Sciatic nerve (tissue), 2 donors: ENCODE results near the gene CAPN2. TPM values are rescaled to one million over a fixed set of nuclear protein-coding genes. Genes with fewer than 3 reads are reported as not detected.

Experiments used
- ATAC-seq: fragments of 200-7000 bp; cut with Tn5 transposase; one replicate; pipeline ENCODE4 v1.9.1; 2020; ENCODE audit warnings: mild to moderate bottlenecking, moderate library complexity
- DNase-seq: peaks from one replicate; pipeline ENCODE4 v3.0.0-alpha.2; 2020; ENCODE audit warnings: low spot score
- intact Hi-C: fragments of 100-400 bp; cut with DNase I; formaldehyde crosslinking; loops from one replicate; pipeline ENCODE4 v1.14.2; 2022
- total RNA-seq: library from RNA; stranded (reverse); fragmentation: NEBNext Ultra II Directional; extraction: Animal tissue kit (Norgen Biotek cat#: 25700); gene quantifications from one replicate; pipeline ENCODE4 v1.2.1, GENCODE V29; 2021
- donor health status: DM: no; HTN: no; CAD: no.
- donor health status: DM: no; HTN: no; CAD: no.

CAPN2 gene
- total RNA-seq, 1 donor from 2014 or later = 186 TPM

- intact Hi-C loops = no loop called here
- DNase-seq (no peak), ATAC-seq (no peak)
Measured at GRCh38 chr1:223752721-223753515, 40.6 kb downstream of the CAPN2 start.

DNA sequence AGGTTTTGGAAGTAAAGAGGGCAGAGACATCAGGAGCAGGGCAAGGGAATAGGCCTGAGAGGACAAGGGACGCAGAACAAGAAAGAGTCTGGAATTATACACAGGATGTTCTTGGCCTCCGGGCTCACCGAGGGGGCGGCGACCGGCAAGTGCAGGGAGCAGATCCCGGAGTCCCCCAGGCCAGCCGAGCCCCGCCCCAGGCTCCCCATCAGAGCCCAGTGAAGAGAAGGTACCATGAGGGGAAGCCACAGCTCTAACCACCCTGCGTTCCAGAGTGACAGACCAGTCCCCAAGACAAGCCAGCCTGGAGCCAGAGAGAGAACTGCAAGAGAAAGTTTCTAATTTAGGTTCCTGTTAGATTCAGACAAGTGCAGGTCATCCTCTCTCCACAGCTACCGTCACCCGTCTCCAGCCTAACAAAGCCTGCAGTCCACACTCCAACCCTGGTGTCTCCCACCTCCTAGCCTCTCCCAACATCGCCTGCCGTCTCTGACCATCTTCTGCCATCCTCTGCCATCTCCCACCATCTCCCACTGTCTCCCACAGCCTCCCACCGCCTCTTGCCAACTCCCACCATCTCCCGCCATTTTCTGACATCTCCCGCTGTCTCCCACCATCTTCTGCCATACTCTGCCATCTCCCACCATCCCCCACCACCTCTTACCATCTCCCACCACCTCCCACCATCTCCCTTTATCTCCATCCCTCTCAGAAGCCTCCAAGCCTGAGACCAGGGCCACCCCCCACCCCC is 42.5 kb downstream of the CAPN2 start:
- no peak for DNase-seq

GRCh38 chr1:223755432-223755792 is 43.1 kb downstream of the CAPN2 start:
- intact Hi-C loops = no loop called here
- DNase-seq = no peak
- ATAC-seq = no peak

More for the DNA sequence above, 42.5 kb downstream of the CAPN2 start:
- ATAC-seq = no peak
- intact Hi-C loops = no loop called here

DNA sequence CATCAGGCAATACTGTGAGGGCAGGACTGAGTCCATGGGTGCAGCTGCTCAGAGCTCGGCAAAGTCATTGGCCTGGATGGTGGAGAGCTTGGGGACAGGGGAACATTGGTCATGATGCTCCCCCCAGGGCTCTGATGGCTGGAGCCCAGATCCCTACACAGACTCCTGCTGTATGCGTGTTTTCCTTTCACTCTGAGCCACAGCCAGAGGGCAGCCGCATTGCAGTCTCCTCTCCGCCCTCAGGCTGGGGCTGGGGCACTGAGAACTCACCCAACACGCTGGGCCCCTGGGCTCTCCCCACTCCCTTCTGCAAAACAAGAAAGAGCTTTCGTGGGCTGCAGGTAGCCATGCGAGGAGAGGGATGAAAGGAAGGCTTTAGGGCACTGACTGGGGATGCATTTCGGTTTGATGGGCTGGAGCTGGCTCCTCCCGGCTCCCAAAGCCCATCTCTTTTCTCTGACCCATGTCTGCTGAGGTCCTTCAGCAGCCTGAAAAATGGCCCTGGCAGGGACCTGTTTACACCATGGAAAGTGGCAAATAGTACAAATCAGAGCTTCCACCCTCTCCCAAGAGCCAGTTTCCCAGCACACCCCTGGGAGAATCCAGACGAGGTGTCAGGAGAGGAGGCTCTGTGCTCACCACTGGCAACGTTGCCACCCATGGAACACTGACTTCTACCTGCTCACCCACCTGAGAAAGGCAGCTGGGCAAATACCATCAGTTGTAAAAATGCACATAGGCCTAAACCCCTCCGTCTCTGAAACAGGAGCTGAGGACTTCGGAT is 43.8 kb downstream of the CAPN2 start:
- no peak for DNase-seq
- intact Hi-C loops = no loop called here
- ATAC-seq = peak; percentile 85

- intact Hi-C loops = no loop called here
- DNase-seq (no peak), ATAC-seq (no peak)
Measured at GRCh38 chr1:223756806-223757700, 44.7 kb downstream of the CAPN2 start.

DNA sequence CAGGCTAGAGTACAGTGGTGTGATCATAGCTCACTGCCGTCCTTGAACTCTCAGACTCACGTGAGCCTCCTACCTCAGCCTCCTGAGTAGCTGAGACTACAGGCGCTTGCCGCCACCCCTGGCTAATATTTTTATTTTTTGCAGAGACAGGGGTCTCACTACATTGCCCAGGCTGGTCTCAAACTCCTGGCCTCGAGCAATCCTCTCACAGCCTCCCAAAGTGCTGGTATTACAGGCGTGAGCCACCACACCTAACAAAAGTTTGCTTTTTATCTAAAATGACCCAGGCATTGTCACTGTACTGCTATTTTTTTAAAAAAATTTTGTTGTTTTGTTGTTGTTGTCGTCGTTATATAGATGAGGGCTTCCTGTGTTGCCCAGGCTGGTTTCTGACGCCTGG is 46.4 kb downstream of the CAPN2 start:
- ATAC-seq = no peak
- intact Hi-C loops = no loop called here
- no peak for DNase-seq

DNA sequence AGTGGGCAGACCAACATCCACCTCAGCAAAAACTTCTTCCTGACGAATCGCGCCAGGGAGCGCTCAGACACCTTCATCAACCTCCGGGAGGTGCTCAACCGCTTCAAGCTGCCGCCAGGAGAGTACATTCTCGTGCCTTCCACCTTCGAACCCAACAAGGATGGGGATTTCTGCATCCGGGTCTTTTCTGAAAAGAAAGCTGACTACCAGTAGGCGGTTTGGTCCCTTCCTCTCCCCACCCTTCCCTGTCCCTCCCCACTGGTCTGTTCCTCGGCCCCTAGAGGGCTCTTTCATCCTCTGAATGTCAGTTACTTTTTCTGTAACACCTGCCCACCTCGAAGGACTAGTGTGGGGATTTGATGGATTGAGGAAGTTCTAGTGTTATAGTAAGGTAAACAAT is 46.9 kb downstream of the CAPN2 start:
- DNase-seq (no peak), ATAC-seq (no peak)
- intact Hi-C loops = no loop called here

DNA sequence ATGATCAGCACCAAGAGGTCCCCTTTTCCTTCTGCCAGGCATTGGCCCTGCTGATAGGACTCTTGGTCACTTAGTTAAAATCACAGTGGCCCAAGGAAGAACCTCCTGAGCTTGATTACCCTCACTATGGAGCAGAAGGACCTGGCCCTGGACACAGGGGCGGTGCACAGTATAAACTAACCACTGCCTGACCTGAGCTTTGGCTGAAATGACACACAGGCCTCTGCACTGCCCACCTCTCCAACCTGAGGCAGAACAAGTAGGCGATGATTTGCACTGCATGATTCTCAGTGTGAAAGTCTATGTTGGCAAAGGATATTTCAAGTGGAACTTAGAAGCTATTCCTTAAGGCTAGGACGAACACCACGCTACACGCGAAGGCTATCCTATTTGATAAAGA is 48.5 kb downstream of the CAPN2 start:
- peak; percentile 15 for DNase-seq
- no peak for ATAC-seq
- intact Hi-C loops = no loop called here

- DNase-seq (no peak), ATAC-seq (no peak)
- intact Hi-C loops = no loop called here
Measured at GRCh38 chr1:223761411-223761810, 49.1 kb downstream of the CAPN2 start.

- ATAC-seq (no peak), DNase-seq (no peak)
- intact Hi-C loops = no loop called here
Measured at GRCh38 chr1:223763251-223763650, 50.9 kb downstream of the CAPN2 start.

DNA sequence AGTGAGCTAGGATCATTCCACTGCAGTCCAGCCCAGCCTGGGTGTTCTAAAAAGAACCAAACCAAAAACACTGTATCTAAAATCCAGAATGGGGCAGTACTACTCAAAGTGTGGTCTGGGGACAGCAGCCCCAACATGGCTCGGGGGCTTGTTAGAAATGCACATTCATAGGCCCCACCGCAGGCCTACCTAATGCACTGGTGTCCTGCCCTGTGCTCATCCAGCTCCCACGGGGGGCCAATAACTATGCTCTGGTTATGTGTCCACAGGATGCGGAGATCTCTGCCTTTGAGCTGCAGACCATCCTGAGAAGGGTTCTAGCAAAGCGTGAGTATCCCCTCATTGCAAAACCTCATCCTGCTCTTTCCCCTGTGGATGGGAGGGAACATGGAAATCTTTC is 51.5 kb downstream of the CAPN2 start:
- DNase-seq = peak; percentile 53
- no peak for ATAC-seq
- intact Hi-C loops = no loop called here

GRCh38 chr1:223765036-223765718 is 52.8 kb downstream of the CAPN2 start:
- intact Hi-C loops = no loop called here
- ATAC-seq = peak; percentile 97
- DNase-seq = peak; percentile 74

GRCh38 chr1:223765719-223766340 is 53.5 kb downstream of the CAPN2 start:
- intact Hi-C loops = no loop called here
- DNase-seq (no peak), ATAC-seq (peak; percentile 5)

DNA sequence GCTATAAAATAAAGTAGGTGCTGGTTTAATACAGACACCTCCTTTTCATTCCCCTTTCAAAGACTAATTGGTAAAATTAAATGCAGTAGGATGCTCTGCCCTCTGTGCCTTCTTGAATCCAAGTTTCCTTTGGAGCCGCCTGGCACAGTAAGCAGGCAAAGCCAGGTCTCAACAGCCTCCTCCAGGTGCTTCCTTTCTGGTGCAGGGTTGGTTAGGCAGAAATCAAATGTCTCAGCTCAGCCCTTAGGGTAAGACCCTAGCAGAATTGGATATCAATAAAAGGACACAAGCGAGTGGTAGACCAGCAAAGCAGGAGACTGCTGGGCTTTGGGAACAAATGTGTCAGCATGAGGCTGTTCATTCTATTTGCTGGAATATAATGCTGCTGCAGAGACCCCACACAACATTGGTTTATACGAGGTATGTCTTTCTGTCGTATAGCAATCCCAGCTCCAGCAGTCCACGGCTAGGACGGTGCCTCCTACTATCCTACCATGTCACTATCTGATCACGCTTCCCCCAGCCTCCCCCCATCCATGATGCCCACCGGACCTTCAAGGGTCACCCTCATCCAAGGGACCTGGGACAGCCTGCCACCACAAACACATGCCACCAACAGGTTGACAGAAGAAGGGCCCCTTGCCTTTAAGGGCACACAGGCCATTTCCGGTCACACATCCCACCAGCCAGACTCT is 58.4 kb downstream of the CAPN2 start:
- DNase-seq = no peak
- no peak for ATAC-seq
- intact Hi-C loops = no loop called here

- intact Hi-C loops = no loop called here
- ATAC-seq (peak; percentile 38), DNase-seq (no peak)
Measured at GRCh38 chr1:223771469-223771813, 59.1 kb downstream of the CAPN2 start.

DNA sequence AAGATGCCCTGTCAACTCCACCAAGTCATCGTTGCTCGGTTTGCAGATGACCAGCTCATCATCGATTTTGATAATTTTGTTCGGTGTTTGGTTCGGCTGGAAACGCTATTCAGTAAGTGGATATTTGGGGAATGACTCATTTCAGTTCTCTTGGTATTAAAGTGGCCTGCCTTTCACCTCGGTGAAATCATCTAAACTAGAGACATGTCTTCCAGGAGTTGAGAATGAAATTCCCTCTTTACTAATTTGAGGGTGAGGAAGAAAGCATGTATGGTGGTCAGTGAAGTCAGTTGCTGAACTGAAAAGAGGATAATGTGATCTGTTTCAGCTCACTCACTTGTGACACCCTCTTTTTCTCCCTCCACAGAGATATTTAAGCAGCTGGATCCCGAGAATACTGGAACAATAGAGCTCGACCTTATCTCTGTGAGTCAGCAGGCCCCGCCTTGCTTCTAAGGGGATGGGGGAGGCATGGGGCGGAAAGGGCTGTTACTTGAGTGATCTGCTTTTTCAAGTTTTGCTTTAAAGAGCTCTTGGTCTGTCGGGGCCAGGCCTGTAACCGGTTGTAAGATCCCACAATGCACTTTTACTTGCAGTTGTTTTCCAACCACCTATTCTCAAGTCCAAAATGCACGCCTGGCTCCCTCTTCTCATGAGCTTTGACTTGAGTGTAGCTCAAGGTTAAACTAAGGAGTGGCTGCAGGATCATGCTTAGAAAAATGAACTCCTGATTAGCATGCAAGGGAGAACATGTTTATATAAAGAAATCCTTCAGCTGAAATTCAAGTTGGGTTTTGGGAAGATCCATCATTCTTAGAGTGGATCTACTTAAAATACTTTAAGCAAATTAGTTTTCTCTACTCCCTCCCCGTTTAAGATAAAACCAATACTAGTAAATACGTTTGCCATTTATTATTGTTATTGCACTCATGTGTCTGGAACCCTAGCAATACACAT is 59.8 kb downstream of the CAPN2 start:
- peak; percentile 88 for ATAC-seq
- intact Hi-C loops = no loop called here
- DNase-seq = no peak
